GM19099 (cell line): Measurements from ENCODE around the gene CIDEC.

Experiments
- POLR2A ChIP-seq: IDR thresholded peaks from 3 replicates; pipeline ENCODE4 v1.6.1; 2011; ENCODE audit warnings: low read depth; ENCODE audit not compliant: insufficient read length; ENCODE audit errors: extremely low read depth

The CIDEC gene

DNA sequence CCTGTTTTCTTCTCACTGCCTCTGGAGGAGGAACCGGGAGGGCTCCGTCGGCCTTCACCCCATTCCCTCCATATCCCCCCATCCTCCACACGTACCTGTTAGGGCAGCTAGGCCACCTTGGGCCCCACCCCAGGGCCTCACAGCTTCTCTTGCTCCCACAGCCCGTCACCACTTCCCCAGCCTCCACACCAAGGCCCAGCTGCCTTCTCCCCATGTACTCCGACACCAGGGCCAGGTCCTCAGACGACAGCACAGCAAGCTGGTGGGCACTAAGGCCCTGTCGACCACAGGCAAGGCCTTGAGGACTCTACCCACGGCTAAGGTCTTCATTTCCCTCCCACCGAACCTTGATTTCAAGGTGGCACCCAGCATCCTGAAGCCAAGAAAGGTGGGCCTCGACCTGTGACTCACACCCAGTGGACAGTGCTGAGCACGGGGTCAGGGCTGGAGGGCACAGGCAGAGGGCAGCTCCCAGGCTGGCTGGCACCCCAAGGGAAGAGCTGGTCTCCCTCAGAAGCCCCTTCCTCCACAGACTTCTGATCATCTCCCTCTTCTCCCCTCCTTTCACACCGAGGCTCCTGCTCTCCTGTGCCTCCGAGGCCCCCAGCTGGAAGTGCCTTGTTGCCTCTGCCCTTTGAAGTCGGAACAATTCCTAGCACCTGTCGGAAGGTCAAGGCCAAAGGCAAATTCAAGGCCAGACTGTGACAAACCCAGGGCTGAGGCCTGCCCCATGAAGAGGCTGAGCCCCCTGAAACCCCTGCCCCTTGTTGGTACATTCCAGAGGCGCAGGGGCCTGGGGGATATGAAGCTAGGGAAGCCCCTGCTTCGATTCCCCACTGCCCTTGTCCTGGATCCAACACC is 45.3 kb downstream of the CIDEC start:
- TF ChIP-seq POLR2A, result no peak

DNA sequence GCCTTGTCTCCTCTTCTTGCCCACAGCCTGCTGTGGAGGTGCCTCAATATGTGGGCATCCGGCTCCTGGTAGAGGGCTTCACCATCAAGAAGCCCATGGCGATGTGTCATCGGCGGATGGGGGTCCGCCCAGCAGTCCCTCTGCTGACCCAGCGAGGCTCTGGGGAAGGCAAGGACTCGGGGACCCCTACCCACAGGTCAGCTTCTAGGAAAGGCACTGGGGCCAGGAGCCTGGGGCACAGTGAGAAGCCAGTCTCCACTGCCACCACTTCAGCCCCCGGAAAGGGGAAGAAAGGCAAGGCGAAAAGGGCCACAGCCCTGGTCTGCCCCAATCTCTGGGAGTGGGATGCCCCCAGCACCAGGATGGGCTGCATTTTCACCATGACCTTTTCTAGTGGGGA is 47.0 kb downstream of the CIDEC start:
- TF ChIP-seq POLR2A, result no peak

DNA sequence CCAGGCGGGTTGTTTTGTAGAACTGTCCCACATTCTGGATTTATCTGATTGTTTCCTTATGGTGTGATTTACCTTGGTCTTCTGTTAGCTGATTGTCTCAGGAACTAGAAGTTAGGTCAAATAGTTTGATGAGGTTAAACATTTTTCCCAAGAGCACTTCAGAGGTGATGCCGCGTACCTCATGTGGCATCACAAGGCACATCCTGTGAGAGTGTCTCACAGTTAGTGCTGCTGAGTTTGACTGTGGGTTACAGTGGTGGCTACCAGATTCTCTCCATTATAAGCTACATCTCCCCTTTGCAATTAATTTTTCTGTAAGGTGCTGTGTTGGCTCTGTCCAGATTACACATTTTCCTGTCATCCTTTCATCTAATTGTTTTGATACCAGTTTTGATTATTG is 48.8 kb downstream of the CIDEC start:
- TF ChIP-seq POLR2A, result no peak

DNA sequence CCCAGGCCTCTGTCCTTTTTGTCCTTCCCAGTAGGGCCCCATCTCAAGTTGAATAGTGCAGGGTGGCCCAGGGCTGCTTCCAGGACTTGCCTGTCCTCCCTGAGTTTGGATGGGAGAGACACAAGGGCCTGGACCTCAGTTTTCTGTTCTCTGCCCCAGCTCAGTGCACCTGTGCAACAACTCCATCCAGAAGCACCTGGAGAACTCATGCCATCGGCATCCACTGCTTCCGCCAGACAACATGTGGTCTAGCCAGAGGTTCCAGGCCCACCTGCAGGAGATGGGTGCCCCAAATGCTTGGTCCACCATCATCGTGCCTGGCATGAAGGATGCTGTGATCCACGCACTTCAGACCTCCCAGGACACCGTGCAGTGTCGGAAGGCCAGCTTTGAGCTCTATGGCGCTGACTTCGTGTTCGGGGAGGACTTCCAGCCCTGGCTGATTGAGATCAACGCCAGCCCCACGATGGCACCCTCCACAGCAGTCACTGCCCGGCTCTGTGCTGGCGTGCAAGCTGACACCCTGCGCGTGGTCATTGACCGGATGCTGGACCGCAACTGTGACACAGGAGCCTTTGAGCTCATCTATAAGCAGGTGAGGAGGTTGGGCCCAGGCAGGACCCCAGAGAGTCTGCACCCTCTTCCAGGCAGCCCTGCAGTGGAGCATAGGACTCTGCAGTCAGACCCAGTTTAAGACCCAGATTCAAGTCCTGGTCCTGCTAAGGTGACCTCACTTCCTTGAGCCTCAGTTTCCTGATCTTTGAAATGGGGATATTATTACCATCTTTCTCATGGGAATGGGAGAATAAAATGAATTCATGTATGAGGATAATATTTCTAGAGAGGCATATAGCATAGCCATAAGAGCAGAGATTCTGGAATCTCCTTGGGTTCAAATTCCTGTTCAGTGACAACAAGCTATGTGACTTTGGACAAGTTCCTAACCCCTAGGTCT is 51.0 kb downstream of the CIDEC start:
- no peak for TF ChIP-seq POLR2A

DNA sequence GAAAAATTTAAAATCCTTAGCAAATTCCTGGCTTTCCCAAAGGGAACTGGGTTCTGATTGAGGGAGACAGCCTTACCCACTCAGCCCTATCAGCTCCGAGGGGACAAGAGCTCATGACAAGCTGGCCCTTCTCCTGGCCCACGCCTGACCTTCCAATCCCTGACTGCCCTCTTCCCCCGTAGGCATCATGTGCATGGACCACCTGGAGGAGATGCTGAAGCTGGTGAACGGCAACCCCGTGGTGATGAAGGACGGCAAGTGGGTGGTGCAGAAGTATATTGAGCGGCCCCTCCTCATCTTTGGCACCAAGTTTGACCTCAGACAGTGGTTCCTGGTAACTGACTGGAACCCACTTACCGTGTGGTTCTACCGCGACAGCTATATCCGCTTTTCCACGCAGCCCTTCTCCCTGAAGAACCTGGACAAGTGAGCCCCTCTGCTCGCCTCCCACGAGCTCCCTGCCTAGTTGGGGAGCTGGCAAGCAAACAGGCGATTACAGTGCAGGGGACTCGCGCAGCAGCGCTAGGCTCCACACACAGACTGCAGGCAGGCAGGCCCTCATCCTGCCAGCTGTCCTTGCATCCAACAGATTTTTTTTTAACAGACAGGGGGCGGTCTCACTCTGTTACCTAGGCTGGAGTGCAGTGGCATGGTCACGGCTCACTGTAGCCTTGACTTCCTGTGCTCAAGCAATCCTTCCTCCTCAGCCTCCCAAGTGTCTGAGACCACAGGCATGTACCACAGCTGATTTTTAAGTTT is 53.1 kb downstream of the CIDEC start:
- TF ChIP-seq POLR2A, result no peak

DNA sequence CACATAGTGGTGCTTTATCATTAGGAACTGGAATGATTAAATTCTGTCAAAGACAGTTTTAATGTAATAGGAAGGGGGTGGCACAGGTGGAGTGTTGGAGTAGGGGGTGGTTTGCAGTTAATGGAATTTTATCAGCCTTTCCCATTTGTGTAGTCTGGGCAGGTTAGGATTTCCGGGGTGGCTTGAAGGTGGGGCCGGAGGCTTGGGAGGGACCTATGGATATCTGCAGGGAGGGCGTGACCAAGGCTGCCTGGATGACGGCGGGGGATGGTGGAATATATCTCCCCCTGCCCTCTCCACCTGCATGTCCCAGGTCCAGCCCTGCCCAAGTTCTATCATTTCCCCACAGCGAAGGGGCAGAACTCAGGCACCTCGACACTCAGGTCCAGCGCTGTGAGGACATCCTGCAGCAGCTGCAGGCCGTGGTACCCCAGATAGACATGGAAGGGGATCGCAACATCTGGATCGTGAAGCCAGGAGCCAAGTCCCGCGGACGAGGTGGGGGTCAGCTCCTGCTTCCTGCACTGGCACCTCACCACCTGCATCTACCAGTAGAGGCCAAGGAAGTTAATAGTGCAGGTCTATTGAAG is 54.5 kb downstream of the CIDEC start:
- TF ChIP-seq POLR2A, result no peak

DNA sequence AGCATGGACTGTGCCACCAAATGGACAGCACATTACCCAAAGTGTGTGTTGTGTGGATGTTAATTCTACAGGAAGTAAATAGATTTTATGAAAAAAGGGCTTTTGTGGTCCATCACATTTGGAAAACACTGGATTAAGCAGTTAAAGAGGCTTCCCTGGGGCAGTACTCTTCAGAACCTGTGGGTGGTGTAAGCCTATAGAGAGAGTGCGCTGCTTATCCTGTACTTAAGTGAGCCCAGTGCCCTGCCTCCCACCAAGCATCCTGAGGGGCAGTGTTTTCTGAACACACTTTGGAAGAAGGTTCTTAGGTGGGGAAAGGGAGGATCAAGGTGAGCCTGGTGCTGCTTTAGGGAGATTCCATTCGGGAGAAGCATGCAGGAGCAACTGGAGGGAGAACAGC is 59.1 kb downstream of the CIDEC start:
- no peak for TF ChIP-seq POLR2A

DNA sequence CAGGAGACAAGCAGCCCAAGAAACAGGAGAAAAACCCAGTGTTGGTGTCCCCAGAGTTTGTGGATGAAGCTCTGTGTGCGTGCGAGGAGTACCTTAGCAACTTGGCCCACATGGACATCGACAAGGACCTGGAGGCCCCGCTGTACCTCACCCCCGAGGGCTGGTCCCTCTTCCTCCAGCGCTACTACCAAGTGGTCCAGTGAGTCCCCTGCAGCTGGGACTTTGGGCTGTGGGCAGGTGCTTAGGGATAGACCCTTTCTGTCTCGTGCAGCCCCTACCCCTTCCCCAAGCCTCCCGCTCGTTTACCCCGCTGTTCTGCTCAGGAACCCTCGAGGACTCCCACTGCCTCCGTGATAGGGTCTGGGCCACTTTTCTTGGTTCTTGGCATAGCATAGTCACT is 59.5 kb downstream of the CIDEC start:
- TF ChIP-seq POLR2A, result no peak

DNA sequence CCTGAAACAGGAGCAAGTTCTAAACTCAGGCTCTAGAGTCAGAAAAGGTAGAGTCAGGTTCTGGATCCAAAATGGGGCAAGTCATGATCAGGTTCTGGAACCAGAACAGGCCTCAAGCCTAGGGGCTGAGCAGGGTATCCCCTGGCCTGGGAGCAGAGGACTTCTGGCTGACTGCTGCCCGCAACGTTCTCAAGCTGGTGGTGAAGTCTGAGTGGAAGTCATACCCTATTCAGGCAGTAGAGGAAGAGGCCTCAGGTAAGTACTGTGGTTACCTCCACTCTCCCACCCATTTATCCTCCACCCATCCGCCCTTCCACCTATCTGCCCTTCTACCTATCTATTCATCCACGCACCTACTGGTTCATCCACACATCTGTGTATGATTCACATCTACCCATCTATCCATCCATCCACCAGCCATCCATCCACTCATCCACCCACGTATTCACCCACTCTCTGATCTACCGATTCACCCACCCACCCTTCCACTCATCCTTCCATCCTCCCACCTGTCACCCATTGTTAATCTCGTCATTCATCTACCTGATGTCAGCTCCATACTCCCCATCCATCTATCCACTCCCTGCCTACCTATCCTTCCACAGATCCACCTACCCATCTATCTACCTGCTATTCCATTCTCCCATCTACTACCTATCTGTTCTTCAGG is 61.3 kb downstream of the CIDEC start:
- no peak for TF ChIP-seq POLR2A

DNA sequence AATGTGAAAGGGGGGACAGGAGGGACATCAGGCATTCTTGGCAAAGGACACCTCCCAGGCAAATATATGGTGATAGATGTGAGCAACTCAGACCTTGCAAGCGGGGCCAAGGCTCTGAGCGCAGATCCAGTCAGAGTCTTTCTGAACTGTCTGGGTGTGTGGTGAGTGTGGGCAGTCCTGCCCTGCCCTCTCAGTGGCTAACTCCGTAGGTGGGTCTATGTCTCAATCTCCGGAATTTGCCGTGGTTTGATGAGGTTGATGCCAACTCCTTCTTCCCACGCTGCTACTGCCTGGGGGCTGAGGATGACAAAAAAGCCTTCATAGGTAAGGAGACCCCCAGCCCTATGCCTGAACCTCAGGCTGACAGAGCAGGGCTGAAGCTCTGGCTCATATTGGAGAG is 62.6 kb downstream of the CIDEC start:
- TF ChIP-seq POLR2A, result no peak
